NCI-H2081 (cell line): Measurements from ENCODE around the gene PALM.
"Not testable (repeated sequence)": the region's sequence is repeated elsewhere in the genome, so short reads cannot be mapped to it uniquely, and the experiment has no call there.

Source experiments
- DNase-seq, 2 experiments: peaks; one replicate each; lab custom pipeline; 2025; lab: John Stamatoyannopoulos, UW

Gene PALM

DNA sequence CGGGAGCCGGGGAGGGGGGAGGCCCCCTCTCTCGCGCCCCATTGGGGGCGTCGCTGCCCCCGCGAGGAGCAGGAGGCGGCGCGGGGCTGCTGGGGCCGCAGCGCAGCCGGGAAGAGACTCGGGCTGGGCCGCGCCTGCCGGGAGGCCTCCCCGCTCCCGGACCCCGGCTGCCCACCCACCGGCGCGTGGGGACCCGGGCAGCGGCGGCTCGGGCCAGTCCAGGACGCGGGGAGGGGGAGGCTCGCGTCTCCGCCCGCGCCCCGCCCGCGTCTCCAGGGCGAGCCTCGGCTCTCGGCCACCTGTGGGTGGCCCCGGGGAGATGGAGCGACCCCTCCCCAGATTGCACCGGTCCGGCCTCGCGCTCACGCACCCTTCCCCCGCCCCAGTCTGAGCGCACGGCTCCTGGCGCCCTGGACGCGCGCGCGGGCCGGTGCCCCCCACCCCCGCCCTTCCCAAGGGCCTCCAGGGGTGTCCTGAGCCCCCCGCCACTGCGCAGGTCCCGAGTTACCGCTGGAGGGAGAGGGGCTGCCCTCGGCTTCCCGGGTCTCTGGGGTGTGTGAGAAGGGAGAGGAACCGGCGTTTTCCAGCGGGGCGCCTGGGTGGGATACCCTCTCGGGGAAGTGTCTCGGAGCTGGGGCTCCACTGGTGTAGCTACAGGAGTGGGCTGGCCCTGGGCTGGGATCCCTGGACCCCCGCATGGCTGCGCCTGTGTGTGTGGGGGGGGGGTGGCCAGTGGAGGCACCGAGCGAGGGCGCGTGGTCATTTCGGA, 645 bp downstream of the PALM start:
- no peak for DNase-seq

DNA sequence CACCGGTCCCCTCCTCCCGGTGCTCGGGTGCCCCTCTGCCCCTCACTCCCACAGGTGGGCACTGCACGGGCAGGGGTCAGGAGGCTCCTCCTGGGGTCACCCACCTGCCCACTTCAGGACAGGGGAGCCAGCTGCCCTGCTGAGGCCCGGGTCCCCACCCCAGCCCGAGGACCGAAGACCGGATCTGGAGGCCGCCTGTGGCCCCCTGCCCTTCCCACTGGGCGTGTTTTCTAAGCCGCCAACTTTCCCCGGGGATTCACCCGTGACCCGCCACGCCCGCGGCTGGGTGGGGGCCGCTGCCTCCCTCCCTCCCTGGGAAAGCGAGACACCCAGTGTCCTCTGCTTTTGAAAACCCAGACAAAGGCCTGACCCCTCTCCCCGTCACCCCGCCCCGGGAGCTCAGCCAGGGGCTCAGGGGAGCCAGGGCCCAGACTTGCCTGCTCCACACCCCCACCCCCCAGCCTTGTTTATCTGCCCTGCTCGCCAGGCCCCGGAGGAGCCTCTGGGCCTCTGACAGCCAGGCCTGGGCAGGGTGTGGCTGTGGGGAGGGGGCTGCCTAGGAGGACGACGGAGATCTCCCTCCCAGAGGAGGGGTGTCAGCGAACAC, 1.3 kb downstream of the PALM start:
- DNase-seq, result no peak

DNA sequence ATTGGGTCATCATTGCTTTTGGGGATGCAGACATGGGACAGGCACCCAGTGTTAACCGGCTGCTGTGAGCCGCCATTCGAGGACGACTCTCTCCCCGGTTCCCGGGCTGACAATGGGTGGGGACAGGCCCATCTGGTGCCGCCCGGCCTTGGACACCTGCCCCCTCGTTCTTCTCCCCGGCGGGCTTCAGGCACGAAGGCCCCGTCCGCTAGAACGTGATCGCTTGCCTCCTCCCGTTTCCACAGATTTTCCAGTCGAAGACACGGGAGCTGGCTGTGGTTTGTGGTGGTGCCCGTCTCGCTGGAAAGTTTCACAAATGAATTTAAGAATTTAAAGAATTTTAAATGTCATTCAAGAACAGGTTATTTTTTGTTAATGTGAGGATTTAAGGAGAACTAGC, 2.0 kb downstream of the PALM start:
- no peak for DNase-seq

DNA sequence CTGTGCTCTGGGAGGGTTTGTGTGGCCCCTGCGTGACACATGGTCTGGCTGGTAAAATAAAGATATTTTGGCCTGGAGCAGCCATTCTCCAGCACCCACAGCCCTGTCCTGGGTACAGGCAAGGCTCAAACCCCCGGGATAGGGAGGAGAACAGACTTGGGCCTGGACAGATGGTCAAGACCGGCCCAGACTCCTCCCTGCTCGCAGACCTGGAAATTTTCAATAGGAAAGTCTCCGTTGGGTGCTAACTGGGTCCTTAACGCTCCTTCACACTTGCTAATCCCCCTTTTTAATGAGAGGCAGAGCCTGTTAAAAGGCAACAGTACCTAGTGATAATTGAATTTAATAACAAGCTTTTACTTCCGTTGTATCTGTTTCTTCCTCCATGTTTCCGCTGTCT, 2.5 kb downstream of the PALM start:
- peak in 1 of 2 experiments; percentile 8 for DNase-seq

DNA sequence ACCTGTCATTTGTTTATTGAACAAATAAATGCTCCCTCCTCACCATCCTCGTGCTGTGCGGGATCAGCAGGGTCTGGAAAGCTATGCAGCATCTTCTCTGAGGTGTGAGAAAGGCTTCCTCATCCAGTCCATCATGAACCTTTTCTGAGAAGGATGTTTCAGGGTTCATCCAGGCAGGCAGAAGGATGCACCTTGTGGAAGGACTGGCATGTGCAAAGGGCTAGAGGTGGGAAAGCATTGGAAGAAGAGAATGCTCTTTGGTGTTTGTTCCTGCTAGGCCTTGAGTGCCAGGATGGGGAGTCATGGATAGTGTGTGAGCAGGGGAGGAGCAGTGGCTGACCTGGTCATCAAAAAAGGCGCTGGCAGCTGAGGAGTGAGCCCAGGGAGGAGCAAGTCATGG, 6.6 kb downstream of the PALM start:
- no peak for DNase-seq

DNA sequence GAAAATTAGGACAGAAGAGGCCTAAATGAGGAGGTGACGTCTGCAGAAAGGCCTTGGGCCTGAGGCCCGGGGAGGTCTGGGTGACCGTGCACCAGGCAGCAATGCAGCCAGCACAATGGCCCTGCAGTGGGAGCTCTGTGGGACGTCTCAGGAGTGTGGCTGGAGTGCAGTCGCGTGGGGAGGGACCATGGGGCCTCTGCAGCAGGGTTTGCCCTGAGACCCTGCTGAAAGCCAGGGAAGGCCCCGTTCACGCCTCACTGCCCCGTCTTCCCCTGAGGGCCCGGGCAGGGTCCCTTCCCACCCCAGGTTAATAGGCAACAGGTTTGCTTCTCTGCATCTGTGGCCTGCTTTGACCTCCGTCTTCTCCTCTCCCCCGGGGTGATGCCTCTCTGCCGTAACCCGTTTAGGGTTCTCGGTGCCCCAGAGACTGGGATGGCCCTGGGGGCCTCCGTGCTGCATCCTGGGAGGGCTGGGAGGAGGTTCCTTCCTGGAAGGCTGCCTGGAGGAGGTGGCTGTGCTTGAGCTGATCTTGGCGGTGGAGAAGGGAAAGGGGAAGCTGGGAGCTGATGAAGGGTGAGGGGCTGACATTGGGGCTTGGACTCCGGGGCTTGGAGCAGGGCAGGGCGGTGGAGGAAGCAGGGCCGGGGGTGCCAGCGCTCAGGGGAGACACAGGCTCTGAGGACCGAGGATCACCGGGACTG, 9.7 kb downstream of the PALM start:
- DNase-seq, result no peak

DNA sequence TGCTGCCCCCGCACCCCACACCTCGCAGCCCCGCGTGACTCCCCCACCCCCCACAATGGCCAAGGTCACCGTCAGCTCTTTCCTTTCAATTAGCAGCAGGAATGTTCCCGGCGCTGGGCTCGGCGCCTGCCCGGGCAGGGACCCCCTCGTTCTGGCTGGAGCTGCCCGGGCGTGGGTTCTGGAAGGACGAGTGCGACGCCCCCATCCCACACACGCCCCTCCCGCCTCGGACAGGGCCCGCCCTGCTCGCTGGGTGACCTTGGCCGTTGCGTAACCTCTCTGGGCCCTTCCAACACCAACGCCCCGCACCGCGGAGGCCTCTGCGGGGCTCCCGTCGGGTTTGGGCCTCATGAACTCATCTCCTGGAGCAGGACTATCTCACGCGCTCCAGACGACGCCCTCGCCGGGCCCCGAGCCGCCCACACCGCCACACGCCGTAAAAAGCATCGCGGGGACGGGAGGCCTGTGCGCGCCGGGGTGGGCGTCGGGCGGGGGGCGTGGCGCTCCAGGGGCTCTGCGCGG, 10.3 kb downstream of the PALM start:
- no peak for DNase-seq

DNA sequence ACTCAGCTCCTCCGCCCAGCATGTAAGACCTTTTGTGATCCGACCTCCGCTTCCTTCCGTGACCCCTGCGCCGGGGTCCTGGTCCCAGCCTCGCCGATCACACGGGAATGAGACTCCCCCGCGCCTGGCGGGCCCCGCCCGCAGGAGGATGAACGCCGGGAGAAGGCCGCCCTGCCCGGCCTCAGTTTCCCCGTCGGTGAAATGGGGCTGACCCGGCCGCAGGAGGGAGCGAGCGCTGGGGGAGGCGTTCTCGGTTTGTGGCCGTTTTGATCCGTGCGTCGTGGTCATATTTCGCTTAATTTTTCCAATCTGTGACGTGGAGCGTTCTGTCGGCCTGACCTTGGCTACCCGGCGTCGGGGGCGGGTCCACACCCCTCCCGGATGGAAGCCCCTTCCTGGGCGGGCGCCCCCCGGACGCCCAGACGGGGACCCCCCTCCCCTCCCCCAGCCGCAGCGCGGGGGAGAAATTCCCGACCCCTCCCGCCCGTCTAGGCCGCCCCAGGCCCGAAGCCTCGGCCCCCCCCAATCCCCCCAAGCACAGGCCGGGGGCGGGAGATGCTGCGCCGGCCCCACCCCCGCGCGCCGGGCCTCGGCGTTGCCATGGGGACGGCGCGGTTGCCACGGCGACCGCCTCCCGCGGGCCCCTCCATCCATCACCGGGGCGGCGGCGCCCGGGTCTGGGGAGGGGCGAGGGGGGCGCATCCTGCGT, 11.1 kb downstream of the PALM start:
- no peak for DNase-seq

DNA sequence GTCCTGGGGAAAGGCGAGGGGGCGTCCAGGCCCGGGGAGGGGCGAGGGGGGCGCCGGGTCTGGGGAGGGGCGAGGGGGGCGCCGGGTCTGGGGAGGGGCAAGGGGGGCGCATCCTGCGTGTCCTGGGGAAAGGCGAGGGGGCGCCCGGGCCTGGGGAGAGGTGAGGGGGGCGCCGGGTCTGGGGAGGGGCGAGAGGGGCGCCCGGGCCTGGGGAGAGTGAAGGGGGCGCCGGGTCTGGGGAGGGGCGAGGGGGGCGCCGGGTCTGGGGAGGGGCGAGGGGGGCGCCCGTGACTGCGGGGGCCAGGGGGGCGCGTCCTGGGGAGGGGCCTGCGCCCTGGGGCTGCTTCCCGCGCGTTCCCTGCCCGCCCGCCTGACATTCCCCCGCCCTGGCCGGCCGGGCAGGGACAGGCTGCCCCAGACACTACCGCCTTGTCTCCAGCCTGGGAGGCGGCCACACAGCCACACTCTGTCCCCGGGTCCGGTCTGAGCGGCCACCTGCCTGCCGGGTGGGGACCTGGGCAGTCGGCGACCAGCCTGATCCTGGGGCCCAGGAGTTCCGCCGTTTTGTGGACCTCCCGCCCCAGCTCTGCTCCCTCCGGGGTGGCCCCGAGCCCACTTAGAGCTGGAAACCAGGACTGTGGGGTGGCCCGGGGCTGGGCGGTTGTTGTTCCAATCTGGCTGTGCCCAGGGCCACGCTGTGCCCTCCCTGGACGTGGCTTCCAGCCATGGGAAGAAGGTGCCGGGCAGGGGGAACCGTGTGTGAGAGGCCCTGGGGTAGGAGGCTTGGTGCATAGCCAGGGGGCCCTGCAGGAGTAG, 11.8 kb downstream of the PALM start:
- DNase-seq, result no peak

DNA sequence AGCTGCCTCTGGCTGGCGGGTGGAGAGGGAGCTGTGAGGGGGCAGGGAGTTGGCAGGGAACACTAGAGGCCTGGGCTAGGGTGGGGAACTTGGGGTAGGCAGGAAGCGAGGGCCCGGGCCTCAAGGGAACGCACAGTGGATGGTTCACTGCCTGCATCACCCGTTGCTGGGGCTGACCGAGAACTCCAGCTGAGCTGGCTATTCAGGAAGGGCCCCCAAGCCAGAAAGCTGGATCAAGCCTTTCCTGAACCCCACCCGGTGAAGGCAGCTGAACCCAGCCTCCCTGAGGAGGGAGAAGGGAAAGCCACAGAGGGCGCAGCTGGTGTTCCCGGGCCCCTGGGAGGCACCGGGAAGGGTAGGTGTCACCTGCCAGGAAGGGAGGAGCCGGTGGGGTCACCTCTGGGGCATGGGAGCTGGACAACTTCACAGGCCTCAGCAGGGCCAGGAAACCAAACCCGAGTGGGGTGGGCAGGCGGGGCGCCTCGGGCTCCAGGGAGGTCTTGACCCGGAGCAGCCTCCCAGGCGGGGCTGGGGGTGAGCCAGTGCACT, 13.9 kb downstream of the PALM start:
- no peak for DNase-seq

DNA sequence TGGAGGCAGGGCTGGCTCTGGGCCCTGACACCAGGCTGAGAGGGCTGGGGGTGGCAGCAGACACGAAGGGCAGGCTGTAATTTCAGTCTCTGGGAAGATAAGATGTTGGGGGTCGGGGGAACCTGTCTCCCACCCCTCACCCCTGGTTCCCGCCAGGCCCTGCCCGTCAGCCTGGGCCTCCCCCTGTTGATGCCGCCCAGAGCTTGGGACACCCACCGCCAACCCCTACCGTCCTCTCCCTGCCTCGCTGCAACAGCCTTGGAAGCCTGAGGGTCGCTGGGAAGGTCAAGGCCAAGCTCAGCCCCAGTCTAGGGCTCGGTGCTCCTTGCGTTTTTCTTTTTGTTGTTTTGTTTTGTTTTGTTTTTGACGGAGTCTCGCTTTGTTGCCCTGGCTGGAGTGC, 14.5 kb downstream of the PALM start:
- DNase-seq, result no peak

DNA sequence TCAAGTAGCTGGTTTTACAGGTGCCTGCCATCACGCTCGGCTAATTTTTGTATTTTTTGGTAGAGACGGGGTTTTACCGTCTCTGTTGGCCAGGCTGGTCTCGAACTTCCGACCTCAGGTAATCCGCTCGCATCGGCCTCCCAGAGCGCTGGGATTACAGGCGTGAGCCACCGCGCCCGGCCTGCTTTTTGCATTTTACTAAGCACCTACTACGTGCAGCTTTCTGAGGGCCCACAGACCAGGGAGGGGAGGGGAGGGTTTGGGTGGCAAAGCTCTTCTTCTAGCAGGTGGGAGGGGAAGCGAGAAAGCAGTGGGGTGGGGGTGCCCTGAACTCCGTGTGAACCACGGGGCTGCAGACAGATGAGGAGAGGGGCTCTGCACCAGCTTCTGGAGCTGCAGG, 15.0 kb downstream of the PALM start:
- no peak for DNase-seq

DNA sequence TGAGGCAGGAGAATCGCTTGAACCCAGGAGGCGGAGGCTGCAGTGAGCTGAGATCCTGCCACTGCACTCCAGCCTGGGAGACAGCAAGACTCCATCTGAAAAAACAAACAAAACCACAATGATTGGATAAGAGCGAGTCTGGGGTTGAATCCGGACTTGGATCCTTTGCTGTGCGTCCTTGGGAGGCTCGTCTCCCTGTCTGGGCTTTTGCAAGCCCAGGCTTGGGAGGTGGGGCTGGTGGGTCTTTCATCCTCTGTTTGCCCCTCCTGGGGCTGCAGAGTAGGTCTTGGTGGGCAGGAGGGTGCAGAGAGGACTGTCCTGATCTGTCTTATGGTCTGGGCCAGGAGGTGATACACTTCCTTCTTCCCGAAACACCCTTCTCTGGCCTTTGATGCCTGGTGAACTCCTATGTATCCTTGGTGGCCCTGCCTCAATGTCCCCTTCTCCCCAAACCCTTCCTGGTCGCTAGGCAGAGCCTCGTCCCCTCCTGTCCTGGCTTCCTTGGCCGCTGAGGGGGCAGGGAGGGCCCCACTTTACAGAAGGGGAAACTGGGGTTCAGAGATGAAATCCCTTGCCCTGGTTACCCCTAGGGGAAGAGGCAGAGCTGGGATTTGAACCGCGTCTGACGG, 16.8 kb downstream of the PALM start:
- DNase-seq, result no peak

DNA sequence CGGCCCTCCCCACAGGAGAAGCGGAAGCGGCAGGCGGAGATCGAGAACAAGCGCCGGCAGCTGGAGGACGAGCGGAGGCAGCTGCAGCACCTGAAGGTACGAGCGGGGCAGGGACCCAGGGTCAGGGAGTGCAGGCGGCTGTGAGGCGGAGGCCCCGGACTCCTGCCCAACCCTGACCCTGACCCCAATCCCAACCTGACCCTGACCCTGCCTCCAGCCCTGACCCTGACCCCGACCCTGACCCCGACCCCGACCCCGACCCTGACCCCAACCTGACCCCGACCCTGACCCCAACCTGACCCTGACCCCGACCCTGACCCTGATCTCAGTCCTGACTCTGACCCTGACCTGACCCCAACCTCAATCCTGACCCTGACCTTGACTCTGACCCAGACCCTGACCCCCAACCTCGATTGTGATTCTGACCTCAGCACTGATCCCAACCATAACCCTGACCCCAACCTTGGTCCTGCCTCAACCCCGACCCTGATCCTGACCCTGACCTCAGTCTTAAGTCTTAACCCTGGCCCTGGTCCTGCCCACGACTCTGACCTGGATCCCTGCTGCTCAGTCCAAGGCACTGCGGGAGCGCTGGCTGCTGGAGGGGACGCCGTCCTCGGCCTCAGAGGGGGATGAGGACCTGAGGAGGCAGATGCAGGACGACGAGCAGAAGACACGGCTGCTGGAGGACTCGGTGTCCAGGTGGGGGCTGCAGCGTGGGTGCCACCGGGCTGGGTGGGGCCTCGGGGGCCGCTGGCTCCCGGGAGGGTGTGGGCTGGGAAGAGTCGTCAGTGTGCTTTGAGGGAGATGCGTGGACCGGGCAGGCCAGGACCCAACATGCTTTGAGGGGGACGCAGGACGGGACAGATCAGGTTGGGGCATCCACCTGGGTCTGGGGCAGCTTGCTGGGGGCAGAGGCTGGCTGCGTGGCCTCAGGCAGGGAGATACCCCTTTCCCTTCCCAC, 18.5 kb downstream of the PALM start:
- DNase-seq, result no peak

DNA sequence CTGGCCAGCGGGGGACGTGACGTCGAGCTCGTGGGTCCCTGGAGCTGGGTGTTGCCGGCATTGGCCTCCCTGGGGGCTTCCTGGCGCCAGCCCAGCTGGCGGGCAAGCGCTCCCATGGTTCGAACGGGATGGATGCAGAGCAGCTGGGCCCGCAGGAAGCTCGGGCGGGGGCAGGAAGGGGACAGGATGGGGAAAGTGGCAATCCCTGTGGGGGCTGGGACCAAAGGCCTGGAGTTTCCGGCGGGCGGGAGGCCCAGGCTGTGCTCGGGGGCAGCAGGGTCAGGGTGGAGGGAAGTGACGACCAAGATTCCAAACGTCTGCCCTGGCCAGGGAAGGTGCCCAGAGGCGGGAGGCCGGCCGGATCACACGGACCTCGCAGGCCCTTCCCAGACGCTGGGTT, 19.3 kb downstream of the PALM start:
- DNase-seq, result no peak

DNA sequence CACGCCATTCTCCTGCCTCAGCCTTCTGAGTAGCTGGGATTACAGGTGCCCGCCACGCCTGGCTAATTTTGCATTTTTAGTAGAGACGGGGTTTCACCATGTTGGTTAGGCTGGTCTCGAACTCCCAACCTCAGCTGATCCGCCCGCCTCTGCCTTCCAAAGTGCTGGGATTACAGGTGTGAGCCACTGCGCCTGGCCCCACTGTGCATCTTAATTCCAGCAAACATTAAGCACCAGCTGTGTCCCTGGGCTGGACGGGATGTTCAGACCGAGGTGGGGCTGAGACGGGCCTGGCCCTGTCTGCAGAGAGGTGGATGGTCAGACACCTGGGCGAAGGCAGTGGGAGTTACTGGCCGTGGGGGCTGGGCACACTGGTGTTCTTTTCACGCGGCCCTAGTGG, 20.8 kb downstream of the PALM start:
- not testable (repeated sequence) for DNase-seq

DNA sequence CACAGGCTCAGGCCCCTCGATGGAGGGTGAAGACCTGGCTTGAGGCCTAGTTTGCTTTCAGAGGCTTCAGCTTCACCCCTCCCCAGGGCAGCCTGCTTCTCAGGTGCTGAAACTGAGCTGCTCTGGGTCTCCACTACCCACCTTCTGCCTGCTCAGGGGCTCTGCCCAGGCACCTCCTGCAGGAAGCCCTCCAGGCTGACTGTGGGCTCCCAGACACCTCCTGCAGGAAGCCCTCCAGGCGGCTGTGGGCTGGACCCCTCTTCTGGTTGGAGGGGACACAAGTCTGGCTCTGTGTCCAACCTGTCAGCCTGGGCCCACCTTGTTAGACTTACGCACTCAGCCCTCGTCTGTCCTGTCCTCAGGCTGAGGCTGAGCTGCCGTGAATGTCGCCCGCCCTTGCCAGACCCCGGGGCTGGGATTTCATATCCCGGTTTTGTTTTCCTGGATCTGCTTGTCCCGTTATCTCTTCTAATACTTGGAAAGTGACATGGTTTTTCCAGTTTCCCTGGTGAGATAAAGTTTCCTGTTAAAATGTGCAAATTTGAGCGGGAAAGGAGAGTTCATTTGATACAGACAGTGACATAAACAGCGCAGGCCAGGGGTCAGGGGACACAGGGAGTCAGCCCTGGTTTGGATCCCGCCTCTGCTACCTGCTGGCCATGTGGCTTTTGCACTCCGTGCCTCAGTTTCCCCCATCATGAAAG, 21.4 kb downstream of the PALM start:
- no peak for DNase-seq

DNA sequence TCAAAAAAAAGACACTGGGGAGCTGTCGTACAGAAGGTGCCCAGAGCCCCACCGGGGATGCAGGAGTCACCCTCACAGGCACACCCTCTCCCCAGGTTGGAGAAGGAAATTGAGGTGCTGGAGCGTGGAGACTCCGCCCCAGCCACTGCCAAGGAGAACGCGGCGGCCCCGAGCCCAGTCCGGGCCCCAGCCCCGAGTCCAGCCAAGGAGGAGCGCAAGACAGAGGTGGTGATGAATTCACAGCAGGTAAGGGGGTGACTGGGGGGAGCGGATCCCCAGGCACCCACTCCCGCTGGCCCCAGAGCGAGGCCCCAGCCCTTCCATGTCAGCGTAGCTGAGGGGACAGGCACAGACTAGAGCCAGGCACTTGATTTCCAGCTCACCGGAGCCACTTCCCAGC, 22.3 kb downstream of the PALM start:
- DNase-seq, result no peak
